ENCODE measurements around the gene FAM117B.

DNA sequence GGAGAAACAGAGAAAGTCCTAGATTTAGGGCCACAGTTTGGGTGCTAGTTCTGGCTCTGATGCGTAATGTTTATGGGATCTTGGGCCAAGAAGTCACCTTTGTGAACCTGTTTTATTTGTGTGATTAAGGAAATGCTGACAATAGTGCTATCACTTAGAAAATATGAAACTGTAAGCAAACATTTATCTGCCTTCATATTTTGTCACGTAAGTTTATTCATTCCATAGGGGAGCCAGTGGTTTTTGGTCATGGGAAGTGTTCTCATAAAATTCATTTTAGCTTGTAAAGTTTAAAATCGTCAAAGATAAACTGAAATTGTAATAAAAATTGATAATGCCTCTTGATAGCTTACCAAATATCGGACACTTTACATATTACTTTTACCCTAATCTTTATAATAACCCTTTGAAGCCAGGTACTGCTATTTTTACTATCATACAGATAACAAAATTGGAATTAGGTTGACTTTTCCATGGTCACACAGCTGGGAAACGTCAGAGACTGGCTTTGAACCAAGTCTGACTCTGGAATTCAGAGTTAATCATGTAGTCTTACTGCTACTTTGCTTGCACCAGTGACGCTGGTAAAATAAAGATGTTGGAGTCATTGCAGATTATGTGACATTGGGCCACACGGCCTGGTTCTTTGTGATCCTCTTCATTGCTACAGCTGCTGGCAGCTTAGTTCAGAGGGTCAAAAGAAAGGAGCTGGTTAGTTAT is 137.1 kb downstream of the FAM117B start:
- TF ChIP-seq ZNF274 (IDR thresholded peaks at IDR 0.05; ENCODE audit: low read depth, low read length) (no peak), SUZ12 (IDR thresholded peaks at IDR 0.05; ENCODE audit: extremely low read depth, insufficient read depth, insufficient read length) (no peak)

Data from NT2/D1 (cell line).